PFSK-1 (cell line): Measurements from ENCODE around the gene BEND6.

ENCODE experiments used
- FOXP2 ChIP-seq: optimal IDR thresholded peaks from 2 replicates; pipeline ENCODE3; 2011; ENCODE audit warnings: borderline replicate concordance, control low read depth, inconsistent platforms; ENCODE audit not compliant: insufficient read depth; ENCODE audit errors: extremely low read length, extremely low read depth
- POLR2AphosphoS5 ChIP-seq: IDR thresholded peaks from 2 replicates; pipeline ENCODE4 v1.6.1; 2012; ENCODE audit warnings: low read depth, mild to moderate bottlenecking, control low read depth, low read length, moderate library complexity
- TF ChIP-seq, protein P1 (sequence below), 2 experiments: IDR thresholded peaks; 2 replicates each; pipeline versions ENCODE4 v1.6.1 to v1.8.0; 2011 to 2012; ENCODE audit warnings: low read depth in 2 of 2, low read length in 2 of 2, control low read depth in 1 of 2, inconsistent platforms in 1 of 2, mild to moderate bottlenecking in 1 of 2, moderate library complexity in 1 of 2; ENCODE audit not compliant: insufficient read depth in 1 of 2

DNA sequence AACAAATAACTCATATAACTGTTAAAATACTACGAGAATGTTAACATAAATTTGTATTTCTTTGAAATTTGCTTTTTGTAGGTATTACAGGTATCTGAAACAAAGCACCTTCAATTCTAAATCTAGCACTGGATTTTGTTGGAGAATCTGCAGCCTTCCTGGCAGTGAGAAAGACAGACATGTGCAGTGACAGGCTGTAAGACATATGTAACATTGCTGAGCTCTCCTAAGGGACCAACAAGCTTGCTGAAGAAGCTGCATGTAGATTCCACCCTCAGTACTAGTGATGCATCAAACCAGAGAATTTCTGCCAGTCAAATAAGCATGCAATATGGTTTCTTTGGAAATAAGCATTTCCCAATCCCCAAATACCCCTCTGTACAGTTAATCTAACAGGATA, 71.1 kb downstream of the BEND6 start:
- TF ChIP-seq POLR2AphosphoS5 (no peak), FOXP2 (no peak)
- TF ChIP-seq, protein P1, sequence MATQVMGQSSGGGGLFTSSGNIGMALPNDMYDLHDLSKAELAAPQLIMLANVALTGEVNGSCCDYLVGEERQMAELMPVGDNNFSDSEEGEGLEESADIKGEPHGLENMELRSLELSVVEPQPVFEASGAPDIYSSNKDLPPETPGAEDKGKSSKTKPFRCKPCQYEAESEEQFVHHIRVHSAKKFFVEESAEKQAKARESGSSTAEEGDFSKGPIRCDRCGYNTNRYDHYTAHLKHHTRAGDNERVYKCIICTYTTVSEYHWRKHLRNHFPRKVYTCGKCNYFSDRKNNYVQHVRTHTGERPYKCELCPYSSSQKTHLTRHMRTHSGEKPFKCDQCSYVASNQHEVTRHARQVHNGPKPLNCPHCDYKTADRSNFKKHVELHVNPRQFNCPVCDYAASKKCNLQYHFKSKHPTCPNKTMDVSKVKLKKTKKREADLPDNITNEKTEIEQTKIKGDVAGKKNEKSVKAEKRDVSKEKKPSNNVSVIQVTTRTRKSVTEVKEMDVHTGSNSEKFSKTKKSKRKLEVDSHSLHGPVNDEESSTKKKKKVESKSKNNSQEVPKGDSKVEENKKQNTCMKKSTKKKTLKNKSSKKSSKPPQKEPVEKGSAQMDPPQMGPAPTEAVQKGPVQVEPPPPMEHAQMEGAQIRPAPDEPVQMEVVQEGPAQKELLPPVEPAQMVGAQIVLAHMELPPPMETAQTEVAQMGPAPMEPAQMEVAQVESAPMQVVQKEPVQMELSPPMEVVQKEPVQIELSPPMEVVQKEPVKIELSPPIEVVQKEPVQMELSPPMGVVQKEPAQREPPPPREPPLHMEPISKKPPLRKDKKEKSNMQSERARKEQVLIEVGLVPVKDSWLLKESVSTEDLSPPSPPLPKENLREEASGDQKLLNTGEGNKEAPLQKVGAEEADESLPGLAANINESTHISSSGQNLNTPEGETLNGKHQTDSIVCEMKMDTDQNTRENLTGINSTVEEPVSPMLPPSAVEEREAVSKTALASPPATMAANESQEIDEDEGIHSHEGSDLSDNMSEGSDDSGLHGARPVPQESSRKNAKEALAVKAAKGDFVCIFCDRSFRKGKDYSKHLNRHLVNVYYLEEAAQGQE (IDR thresholded peaks at IDR 0.05; ENCODE audit: insufficient read depth in 1 of 2, low read depth in 2 of 2, low read length in 2 of 2): no peak
